GM21360 (cell line): Measurements from ENCODE around the gene ACTG1.

ENCODE experiments used
- ATAC-seq: cut with Tn5 transposase; IDR thresholded peaks from one replicate; pipeline ENCODE4 v1.9.1; 2021; ENCODE audit warnings: mild to moderate bottlenecking, moderate library complexity; ENCODE audit not compliant: unreplicated experiment

The ACTG1 gene

DNA sequence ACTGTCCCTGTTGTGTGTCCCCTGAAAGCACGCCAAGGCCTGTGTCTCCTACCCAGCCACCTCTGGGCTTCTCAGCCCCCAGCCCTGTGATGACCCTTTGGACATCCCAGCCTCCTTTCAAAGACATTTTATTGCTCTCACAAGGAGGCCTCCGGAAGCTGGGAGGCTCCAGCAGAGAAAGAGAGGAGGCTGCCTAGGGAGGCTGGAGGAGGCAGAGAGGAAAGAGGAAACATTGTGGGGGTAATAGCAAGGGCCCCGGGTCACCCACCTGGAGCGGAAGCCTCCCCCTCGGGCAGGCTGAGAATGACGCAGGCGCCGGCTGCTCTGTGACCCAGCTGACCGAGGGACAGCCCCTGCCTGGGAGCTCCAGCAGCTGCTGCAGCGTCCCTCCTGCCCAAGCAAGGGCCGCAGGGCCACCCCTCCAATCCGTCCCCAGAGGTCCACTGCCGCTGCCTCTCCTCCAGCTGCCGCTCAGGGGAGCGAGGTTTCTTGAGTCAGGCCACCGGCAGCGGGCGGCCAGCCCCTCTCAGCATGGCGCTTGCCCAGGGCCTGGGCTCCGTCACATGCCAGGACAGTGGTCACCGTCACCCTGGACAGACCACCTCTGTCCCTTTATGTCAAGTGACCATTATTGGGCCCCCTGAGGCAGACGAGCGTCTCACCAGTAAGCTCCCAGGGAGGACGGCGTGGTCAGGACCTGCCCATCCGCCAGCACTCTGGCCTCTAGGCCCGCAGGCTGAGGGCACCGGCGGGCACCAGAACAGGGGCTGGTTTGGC is 29.3 kb downstream of the ACTG1 start:
- no peak for ATAC-seq

- ATAC-seq = no peak
Observed at GRCh38 chr17:81482673-81483072, 29.9 kb downstream of the ACTG1 start.

- ATAC-seq = no peak
Observed at GRCh38 chr17:81481815-81482505, 30.6 kb downstream of the ACTG1 start.

DNA sequence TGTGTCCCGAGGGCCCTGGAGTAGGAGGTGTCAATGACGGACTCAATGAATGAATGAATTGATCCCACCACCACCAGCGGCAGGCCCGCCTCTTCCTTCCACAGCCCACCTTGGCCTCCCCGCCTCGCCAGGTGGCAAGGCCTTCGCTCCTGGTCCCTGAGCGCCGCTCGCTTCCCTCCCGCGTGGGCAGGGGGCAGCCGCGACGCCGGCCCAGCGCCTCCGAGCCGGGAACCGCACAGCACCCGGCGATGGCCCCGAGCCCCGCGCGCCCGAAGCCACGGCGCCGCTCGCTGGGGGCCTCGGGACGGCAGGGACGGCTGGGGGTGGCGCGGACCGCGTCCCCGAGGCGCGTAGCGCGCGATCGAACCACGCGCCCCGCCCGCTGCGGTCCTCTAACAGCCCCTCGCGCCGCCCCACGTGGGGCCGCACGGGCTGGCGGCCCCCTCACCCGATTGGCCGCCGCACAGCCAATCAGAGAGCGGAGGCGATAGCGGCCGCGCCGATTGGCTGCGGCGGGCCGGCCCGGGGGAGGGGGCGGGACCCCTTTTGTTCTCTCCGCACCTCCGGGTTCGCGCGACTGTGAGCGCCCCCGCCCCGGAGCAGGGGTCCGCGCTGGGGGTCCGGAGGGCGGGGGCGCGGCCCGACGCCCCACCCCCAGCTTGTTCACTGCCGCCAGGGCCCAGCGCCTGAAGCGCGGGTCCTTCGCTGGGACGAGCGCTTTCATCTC is 31.4 kb downstream of the ACTG1 start:
- ATAC-seq = no peak

GRCh38 chr17:81480140-81481072 is 32.2 kb downstream of the ACTG1 start:
- no peak for ATAC-seq

- no peak for ATAC-seq
Observed at GRCh38 chr17:81479175-81480071, 33.2 kb downstream of the ACTG1 start.

- no peak for ATAC-seq
Observed at GRCh38 chr17:81478119-81478518, 34.5 kb downstream of the ACTG1 start.

- no peak for ATAC-seq
Observed at GRCh38 chr17:81477173-81477572, 35.4 kb downstream of the ACTG1 start.

DNA sequence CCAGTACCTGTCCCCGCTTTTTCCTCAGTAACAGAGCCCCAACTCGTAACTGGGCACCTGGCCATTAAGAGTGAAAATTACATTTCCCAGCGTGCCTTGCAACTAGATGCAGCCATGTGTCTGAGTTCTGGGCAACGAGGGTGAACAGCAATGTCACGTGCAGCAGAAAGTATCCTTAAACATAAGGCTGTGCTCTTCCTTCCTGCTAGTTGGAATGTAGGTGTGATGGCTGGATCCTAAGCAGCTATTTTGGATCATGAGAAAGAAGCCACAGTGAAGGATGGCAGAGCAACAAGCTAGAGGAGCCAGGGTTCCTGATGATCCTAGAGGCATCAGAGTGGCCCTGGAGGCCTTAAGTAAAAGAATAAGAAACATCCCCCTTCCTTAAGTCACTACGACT is 36.0 kb downstream of the ACTG1 start:
- no peak for ATAC-seq

DNA sequence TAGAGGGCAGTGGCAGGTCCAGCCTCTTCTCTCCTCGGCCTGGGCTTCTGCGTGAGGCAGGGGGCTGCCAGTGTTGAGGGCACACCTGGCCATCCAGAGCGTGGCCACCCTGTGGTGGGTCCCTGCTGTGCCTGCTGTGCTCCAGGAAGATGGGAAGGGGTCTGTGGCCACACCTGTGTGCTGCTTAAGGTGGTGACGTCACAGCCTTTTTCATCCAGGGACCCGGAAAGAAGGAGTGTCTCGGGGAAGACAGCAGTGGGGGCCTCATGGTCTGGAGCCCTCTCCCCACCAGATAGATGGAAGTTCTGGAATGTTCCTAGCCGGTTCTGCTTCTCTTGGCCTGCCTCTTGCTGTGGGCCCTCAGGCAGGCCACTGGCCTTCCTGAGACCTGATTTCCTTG is 36.5 kb downstream of the ACTG1 start:
- ATAC-seq = no peak

DNA sequence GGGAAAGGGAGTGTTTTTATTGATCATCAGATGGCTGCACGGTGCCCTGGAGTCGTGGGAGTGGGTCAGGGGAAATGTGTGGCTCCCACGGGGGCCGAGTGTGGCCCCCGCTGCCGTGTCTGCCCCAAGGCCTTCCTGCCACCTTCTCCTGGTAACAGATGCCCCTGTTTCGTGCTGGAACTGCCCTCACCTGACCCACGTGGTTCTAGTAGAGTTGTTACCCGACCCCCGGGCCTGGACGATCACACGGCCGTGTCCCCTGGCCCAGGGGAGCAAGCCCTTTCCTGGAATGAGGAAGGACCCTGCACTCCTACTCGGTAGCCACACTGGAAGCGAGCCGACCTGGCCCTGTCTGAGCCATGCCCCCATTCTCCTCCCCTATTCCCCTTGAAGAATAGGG is 37.6 kb downstream of the ACTG1 start:
- ATAC-seq = no peak

GRCh38 chr17:81473019-81473418 is 39.6 kb downstream of the ACTG1 start:
- no peak for ATAC-seq

GRCh38 chr17:81471818-81472456 is 40.7 kb downstream of the ACTG1 start:
- ATAC-seq = no peak

- no peak for ATAC-seq
Observed at GRCh38 chr17:81470944-81471817, 41.4 kb downstream of the ACTG1 start.

DNA sequence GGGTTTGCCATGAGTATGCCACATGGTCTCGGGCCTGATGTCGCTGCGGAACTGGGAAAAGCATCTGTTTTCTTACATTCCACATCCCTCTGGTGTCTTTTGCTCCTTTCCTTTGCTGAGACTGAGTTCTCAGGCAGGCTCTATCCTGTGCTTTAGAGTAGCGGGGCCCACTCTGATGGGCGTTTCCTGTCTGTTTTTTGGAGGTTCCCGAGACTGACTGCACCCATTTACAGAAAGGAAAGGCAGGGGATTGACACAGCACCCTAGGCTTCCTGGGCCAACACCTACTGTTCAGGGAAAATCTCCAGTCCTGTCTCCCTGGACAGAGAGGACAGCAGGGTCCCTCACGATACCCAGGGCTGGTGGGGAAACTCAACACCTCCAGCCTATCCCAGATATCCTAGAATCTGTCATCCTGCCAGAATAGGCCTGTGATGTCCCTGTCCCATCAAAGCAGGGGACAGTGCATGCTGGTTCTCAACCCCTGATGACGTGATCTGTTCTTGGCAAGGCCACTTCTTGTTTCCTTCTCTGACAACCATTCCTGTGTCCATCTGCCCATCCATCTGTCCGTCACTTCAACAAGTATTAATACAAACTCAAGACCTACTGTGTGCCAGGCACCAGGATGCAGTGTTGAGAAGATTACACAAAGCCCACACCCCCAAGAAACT is 42.2 kb downstream of the ACTG1 start:
- no peak for ATAC-seq

- ATAC-seq = no peak
Observed at GRCh38 chr17:81469266-81469665, 43.3 kb downstream of the ACTG1 start.

- ATAC-seq = no peak
Observed at GRCh38 chr17:81468770-81469121, 43.9 kb downstream of the ACTG1 start.
